Mucosa of descending colon (tissue), 3 donors: ENCODE measurements around the gene TMIGD2. TPM values are rescaled to one million over a fixed set of nuclear protein-coding genes. Genes with fewer than 3 reads are reported as not detected.

Experiments
- ATAC-seq: fragments of 200-7000 bp; cut with Tn5 transposase; one replicate; pipeline ENCODE4 v1.9.1; 2020; ENCODE audit warnings: mild to moderate bottlenecking, moderate library complexity
- DNase-seq, 3 donors: peaks; one replicate each; pipeline ENCODE4 v3.0.0-alpha.2; 2020
- H3K36me3 ChIP-seq: fragments of 200-600 bp; one replicate; pipeline ENCODE4 v1.8.0; 2021; ENCODE audit warnings: low read depth, mild to moderate bottlenecking
- H3K4me1 ChIP-seq: fragments of 200-600 bp; one replicate; pipeline ENCODE4 v1.8.0; 2021; ENCODE audit warnings: low read depth, mild to moderate bottlenecking
- H3K4me3 ChIP-seq: fragments of 200-600 bp; one replicate; pipeline ENCODE4 v1.8.0; 2021; ENCODE audit warnings: mild to moderate bottlenecking
- H3K9me3 ChIP-seq: fragments of 200-600 bp; one replicate; pipeline ENCODE4 v1.8.0; 2021; ENCODE audit warnings: mild to moderate bottlenecking
- intact Hi-C, 2 donors: fragments of 100-400 bp; cut with DNase I in 1 of 2; cut with micrococcal nuclease in 1 of 2; formaldehyde crosslinking; loops; one replicate each; pipeline versions ENCODE4 v1.11.0 to v1.11.1; 2022; cut with DNase I, micrococcal nuclease
- total RNA-seq, 3 donors: library from RNA; stranded (reverse); fragmentation: NEBNext Ultra II Directional in 2 of 3; extraction: Animal tissue kit (Norgen Biotek cat#: 25700) in 2 of 3; gene quantifications; one replicate each; pipeline versions ENCODE4 v1.2.1 to v1.2.4, GENCODE V29; 2021 to 2023
- TF ChIP-seq, protein P1 (sequence below): fragments of 200-600 bp; IDR thresholded peaks from one replicate; pipeline ENCODE4 v1.8.0; 2022; ENCODE audit warnings: antibody characterized with exemption, mild to moderate bottlenecking
- donor health status: DM: no; HTN: no; CAD: no; lungs with moderate emphysema.
- donor health status: DM: no; HTN: no; CAD: no.
- donor health status: DM: no; HTN: yes; CAD: no.

TMIGD2 gene
- total RNA-seq, 3 donors from 2014 or later = 0.46 to 1.3 (median 1.2) TPM

DNA sequence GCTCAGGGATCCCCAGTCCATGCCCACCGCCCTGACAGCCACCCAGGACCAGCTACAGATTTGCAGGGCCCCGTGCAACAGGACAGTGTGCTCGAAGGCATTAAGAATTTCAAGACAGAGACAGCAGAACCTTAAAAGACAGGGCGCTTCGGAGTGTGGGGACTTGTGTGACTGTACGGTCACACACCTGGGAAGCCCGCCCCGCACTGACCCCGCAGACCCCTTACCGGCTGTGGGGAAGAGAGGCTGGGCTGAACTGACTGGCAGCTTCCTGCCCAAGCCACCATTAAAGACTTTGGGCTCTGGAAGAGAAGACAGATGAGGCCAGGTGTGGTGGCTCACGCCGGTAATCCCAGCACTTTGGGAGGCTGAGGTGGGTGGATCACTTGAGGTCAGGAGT, 22.0 kb upstream of the TMIGD2 start:
- ATAC-seq = no peak

DNA sequence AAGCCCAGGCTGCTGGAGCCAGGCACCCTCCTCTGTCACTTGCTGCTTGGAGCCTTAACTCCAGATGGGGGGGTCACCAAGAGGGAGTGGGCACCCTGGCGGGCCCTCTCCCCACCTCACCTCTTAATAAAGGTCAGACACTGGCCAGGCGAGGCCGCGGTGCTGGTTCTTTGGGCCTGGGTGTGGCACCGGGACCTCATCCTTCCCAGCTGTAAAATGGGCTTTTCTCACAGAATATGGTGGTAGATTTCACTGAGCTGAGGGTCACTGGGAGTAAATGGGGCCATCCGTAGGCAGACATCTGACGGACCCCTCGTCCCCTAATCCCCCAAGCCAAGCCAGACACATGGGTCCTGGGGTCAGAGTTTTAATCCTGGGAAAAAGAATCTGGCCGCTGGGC, 21.5 kb upstream of the TMIGD2 start:
- Histone ChIP-seq H3K9me3 (no peaks in the 10 kb centered on the region), H3K4me1 (peaks cover 6% of the 10 kb centered on the region), H3K36me3 (no peaks in the 10 kb centered on the region), H3K4me3 (no peak overlapping the region)
- ATAC-seq (no peak), DNase-seq (no peak)
- TF ChIP-seq, protein P1, sequence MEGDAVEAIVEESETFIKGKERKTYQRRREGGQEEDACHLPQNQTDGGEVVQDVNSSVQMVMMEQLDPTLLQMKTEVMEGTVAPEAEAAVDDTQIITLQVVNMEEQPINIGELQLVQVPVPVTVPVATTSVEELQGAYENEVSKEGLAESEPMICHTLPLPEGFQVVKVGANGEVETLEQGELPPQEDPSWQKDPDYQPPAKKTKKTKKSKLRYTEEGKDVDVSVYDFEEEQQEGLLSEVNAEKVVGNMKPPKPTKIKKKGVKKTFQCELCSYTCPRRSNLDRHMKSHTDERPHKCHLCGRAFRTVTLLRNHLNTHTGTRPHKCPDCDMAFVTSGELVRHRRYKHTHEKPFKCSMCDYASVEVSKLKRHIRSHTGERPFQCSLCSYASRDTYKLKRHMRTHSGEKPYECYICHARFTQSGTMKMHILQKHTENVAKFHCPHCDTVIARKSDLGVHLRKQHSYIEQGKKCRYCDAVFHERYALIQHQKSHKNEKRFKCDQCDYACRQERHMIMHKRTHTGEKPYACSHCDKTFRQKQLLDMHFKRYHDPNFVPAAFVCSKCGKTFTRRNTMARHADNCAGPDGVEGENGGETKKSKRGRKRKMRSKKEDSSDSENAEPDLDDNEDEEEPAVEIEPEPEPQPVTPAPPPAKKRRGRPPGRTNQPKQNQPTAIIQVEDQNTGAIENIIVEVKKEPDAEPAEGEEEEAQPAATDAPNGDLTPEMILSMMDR = no peak
- intact Hi-C loops = no loop called here

More for the DNA sequence above, 22.0 kb upstream of the TMIGD2 start:
- TF ChIP-seq, protein P1 = no peak
- intact Hi-C loops = no loop called here
- Histone ChIP-seq H3K9me3 (no peaks in the 10 kb centered on the region), H3K36me3 (no peaks in the 10 kb centered on the region), H3K4me1 (peaks cover 6% of the 10 kb centered on the region), H3K4me3 (no peak overlapping the region)
- no peak for DNase-seq

DNA sequence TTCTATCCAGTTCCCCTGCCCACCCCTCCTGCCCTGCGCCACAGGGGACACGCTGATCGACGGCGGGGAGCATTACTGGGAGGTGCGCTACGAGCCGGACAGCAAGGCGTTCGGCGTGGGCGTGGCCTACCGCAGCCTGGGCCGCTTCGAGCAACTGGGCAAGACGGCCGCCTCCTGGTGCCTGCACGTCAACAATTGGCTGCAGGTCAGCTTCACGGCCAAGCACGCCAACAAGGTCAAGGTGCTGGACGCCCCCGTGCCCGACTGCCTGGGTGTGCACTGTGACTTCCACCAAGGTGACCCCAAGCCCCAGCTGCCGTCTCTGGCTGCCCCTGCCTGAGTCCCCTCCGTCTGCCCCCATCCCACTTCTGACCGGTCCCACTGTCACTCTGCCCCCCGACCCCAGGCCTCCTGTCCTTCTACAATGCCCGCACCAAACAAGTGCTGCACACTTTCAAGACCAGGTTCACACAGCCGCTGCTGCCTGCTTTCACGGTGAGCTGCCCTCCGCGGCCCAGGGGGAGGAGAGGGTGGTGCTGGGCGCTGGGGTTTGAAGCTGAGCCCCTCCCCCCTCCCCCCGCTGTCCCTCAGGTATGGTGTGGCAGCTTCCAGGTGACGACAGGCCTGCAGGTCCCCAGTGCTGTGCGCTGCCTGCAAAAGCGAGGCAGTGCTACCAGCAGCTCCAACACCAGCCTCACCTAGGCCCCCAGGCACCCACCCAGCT, 20.9 kb upstream of the TMIGD2 start:
- H3K9me3 ChIP-seq = no peaks in the 10 kb centered on the region
- peak; percentile 69 for ATAC-seq
- no peaks in the 10 kb centered on the region for H3K36me3 ChIP-seq
- intact Hi-C loops = no loop called here
- peaks cover 6% of the 10 kb centered on the region for H3K4me1 ChIP-seq
- TF ChIP-seq, protein P1 = no peak
- peak; percentile 57 to 77 (median 62) for DNase-seq
- no peak overlapping the region for H3K4me3 ChIP-seq

DNA sequence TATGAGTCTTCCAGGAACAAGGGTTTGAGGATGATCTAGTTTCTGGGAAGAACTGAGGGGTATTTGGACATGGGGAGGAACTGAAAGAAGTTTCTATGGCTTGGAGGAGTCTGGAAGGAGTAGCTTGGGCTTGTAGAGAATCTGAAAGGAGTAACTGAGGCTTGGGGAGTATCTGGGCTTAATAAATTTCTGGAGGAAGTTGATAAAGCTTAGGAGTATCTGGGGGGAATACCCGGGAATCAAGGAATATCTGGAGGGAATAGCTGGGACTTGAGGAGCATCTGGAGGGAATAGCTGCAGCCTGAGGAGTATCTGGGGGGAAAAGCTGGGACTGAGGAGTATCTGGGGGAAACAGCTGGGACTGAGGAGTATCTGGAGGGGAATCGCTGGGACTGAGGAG, 18.2 kb upstream of the TMIGD2 start:
- no peaks in the 10 kb centered on the region for H3K4me1 ChIP-seq
- no peak for DNase-seq
- H3K4me3 ChIP-seq = no peak overlapping the region
- no peaks in the 10 kb centered on the region for H3K9me3 ChIP-seq
- TF ChIP-seq, protein P1 = no peak
- ATAC-seq = no peak
- intact Hi-C loops = no loop called here
- no peaks in the 10 kb centered on the region for H3K36me3 ChIP-seq

DNA sequence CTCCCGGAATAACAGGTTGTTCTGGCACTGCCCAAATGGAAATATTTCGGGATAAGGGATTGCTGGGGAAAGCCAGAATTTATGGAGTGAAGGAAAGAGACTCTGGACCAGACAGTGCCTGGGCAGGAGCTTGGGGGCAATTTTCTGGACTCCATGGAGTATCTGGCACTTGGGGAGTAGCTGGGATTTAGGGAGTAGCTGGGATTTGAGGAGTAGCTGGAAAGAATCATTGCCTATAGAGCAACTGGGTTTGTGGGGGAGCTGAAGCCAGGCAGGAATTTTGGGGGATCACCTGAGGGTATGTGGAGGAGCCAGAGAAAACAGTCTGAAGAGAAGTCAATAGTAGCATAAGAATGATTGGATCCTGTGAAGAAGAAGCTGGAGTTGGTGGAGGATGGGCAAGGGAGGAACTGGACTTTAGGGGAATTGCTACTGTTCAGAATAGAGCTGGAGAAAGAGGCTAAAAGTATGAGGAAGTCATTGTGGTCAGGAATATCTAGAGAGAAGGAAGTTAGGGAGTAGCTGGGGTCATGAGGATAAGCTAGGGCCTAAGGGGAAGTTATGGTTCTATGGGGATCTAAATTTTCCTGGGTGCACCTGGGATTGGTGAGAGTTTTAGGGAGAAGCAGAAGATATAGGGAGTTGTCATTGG, 17.0 kb upstream of the TMIGD2 start:
- Histone ChIP-seq H3K36me3 (no peaks in the 10 kb centered on the region), H3K4me1 (no peaks in the 10 kb centered on the region), H3K9me3 (no peaks in the 10 kb centered on the region), H3K4me3 (no peak overlapping the region)
- intact Hi-C loops = no loop called here
- ATAC-seq = no peak
- no peak for DNase-seq
- TF ChIP-seq, protein P1 = no peak
